Measurements from ENCODE around the gene RPGRIP1. TPM values are rescaled to one million over a fixed set of nuclear protein-coding genes. Genes with fewer than 3 reads are reported as not detected.

Gene RPGRIP1
- total RNA-seq, 6 donors from 2014 or later: 0.15 to 1.0 (median 0.34) TPM; not detected in 1

DNA sequence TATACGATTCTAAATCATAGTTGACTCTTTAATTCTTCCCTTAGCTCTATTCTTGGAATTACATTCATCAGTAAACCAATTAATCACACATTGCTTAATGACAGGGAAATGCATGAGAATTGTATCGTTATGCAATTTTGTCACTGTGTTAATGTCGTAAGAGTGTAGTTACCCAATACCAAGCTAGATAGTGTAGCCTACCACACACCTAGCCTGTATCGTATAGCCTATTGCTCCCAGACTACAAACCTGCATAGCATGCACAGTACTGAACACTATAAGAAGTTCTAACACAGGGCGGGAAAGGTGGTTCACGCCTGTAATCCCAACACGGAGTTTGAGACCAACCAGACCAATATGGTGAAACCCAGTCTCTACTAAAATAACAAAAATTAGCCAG, 35.3 kb upstream of the RPGRIP1 start:
- DNase-seq (no peak), ATAC-seq (ENCODE audit: low FRiP score in 2 of 2) (peak in 1 of 2 donors; percentile 51)
- peaks cover 0 to 52% (median 4%) of the 10 kb centered on the region in 4 donors for H3K36me3 ChIP-seq
- TF ChIP-seq POLR2AphosphoS5 (IDR thresholded peaks at IDR 0.05) (peak in 1 of 2 donors; percentile 27), EP300 (IDR thresholded peaks at IDR 0.05) (peak in 1 of 4 donors; percentile 44), POLR2A (IDR thresholded peaks at IDR 0.05) (no peak)
- TF ChIP-seq, protein P1, sequence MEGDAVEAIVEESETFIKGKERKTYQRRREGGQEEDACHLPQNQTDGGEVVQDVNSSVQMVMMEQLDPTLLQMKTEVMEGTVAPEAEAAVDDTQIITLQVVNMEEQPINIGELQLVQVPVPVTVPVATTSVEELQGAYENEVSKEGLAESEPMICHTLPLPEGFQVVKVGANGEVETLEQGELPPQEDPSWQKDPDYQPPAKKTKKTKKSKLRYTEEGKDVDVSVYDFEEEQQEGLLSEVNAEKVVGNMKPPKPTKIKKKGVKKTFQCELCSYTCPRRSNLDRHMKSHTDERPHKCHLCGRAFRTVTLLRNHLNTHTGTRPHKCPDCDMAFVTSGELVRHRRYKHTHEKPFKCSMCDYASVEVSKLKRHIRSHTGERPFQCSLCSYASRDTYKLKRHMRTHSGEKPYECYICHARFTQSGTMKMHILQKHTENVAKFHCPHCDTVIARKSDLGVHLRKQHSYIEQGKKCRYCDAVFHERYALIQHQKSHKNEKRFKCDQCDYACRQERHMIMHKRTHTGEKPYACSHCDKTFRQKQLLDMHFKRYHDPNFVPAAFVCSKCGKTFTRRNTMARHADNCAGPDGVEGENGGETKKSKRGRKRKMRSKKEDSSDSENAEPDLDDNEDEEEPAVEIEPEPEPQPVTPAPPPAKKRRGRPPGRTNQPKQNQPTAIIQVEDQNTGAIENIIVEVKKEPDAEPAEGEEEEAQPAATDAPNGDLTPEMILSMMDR (IDR thresholded peaks at IDR 0.05): no peak
- no peak overlapping the region for H3K27ac ChIP-seq
- WGBS, 2 donors: 56 to 73% methylated on average over 7 of the region's 7 CpGs
- H3K9me3 ChIP-seq: no peaks in the 10 kb centered on the region
- H3K4me1 ChIP-seq: peaks cover 44 to 68% (median 50%) of the 10 kb centered on the region in 4 donors
- H3K27me3 ChIP-seq: no peaks in the 10 kb centered on the region
- H3K4me3 ChIP-seq: no peak overlapping the region

DNA sequence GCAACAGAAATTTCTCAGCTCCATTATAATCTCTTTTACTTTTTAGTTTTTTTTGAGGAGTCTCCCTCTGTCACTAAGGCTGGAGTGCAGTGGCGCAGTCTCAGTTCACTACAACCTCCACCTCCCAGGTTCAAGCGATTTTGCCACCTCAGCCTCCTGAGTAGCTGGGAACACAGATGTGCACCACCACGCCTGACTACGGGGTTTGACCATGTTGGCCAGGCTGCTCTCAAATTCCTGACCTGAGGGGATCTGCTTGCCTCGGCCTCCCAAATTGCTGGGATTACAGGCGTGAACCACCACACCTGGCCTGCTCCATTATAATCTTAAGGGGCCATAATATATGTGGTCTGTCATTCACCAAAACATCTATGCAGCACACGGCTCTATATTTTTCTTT, 34.1 kb upstream of the RPGRIP1 start:
- Histone ChIP-seq H3K4me1 (peaks cover 31 to 56% (median 46%) of the 10 kb centered on the region in 4 donors), H3K9me3 (no peaks in the 10 kb centered on the region), H3K4me3 (no peak overlapping the region), H3K27me3 (no peaks in the 10 kb centered on the region), H3K27ac (peak overlapping the region in 1 of 4 donors; percentile 6), H3K36me3 (peaks cover 0 to 64% (median 15%) of the 10 kb centered on the region in 4 donors)
- 95 to 98% methylated on average over 7 of the region's 7 CpGs for WGBS, 2 donors
- no peak for DNase-seq
- TF ChIP-seq, protein P1 (IDR thresholded peaks at IDR 0.05): no peak
- TF ChIP-seq POLR2AphosphoS5 (IDR thresholded peaks at IDR 0.05): no peak
- ATAC-seq (ENCODE audit: low FRiP score in 2 of 2): no peak

DNA sequence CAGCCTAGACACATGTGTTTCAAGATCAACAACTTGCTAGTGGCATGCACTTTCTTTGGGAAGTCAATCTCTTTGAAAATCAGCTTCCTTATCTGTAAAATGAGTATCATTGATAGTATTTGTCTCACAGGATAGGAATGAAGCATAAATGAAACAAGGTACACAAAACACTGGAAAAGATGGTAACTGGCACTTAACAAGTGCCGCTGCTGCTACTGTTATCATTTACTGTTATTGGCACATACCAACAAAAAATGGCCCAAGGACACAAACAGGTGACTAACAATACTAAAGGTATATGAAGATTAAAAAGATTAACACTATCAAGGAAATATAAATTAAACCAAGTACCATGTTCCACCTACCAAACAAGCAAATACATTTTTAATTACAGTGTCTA, 31.5 kb upstream of the RPGRIP1 start:
- peaks cover 28 to 48% (median 35%) of the 10 kb centered on the region in 4 donors for H3K4me1 ChIP-seq
- ATAC-seq (ENCODE audit: low FRiP score in 2 of 2): no peak
- TF ChIP-seq, protein P1 (IDR thresholded peaks at IDR 0.05): no peak
- no peak for TF ChIP-seq POLR2AphosphoS5 (IDR thresholded peaks at IDR 0.05)
- no peak for TF ChIP-seq POLR2A (IDR thresholded peaks at IDR 0.05)
- no peak for TF ChIP-seq EP300 (IDR thresholded peaks at IDR 0.05)
- no peaks in the 10 kb centered on the region for H3K27me3 ChIP-seq
- no peaks in the 10 kb centered on the region for H3K9me3 ChIP-seq
- 95 to 100% methylated on average over 1 of the region's 1 CpG for WGBS, 2 donors
- DNase-seq: no peak
- peaks cover 0 to 72% (median 31%) of the 10 kb centered on the region in 4 donors for H3K36me3 ChIP-seq
- H3K4me3 ChIP-seq: no peak overlapping the region
- no peak overlapping the region for H3K27ac ChIP-seq

DNA sequence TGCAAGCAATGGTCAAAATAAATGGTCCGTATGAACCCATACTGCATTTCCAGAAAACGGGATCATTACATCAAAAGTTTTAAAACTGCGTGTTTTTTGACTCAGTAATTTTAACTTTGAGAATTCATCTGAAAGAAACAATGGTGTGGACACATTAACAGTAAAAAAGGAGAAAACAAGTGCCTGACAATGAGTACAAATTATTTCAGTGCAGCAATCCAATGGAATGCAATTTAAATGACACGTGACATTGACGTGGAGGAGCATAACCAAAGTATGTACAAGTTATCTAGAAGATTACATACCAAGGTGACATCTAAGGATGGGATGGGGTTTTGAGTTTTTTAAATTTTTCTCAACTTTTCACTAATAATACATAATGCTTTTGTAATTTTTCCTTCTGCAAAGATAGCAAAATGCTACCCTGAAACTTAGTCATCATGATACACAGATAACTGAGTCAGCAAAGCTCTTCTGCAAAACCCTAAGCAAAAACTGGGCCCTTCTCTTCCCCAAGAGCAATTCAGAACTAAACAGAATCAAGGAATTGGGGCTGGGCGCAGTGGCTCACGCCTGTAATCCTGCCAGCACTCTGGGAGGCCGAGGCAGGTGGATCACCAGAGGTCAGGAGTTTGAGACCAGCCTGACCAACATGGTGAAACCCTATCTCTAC, 31.0 kb upstream of the RPGRIP1 start:
- DNase-seq: no peak
- Histone ChIP-seq H3K27me3 (no peaks in the 10 kb centered on the region), H3K4me3 (no peak overlapping the region), H3K4me1 (peaks cover 25 to 46% (median 34%) of the 10 kb centered on the region in 4 donors), H3K9me3 (no peaks in the 10 kb centered on the region), H3K27ac (no peak overlapping the region), H3K36me3 (peaks cover 0 to 69% (median 31%) of the 10 kb centered on the region in 4 donors)
- WGBS, 2 donors: 92 to 95% methylated on average over 8 of the region's 8 CpGs
- no peak for ATAC-seq (ENCODE audit: low FRiP score in 2 of 2)
- TF ChIP-seq POLR2A (IDR thresholded peaks at IDR 0.05) (no peak), POLR2AphosphoS5 (IDR thresholded peaks at IDR 0.05) (no peak), EP300 (IDR thresholded peaks at IDR 0.05) (no peak)
- TF ChIP-seq, protein P1 (IDR thresholded peaks at IDR 0.05): no peak

DNA sequence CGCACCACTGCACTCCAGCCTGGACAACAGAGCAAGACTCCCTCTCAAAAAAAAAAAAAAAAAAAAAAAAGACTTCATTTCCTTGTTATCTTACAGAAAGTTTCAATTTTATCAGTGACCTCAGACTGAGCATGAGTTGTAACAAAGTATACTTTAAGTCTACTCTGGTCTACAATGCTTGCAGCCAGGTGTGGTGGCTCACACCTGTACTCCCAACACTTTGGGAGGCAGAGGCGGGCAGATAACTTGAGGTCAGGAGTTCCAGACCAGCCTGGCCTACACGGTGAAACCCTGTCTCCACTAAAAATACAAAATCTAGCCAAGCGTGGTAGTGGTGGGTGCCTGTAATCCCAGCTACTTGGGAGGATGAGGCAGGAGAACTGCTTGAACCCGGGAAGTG, 28.7 kb upstream of the RPGRIP1 start:
- TF ChIP-seq, protein P1 (IDR thresholded peaks at IDR 0.05): no peak
- TF ChIP-seq POLR2AphosphoS5 (IDR thresholded peaks at IDR 0.05): no peak
- TF ChIP-seq EP300 (IDR thresholded peaks at IDR 0.05): no peak
- TF ChIP-seq POLR2A (IDR thresholded peaks at IDR 0.05): no peak
- Histone ChIP-seq H3K27ac (no peak overlapping the region), H3K27me3 (no peaks in the 10 kb centered on the region), H3K9me3 (no peaks in the 10 kb centered on the region), H3K36me3 (peaks cover 6 to 53% (median 37%) of the 10 kb centered on the region in 4 donors), H3K4me1 (peaks cover 13 to 37% (median 31%) of the 10 kb centered on the region in 4 donors), H3K4me3 (no peak overlapping the region)
- ATAC-seq (ENCODE audit: low FRiP score in 2 of 2) (no peak), DNase-seq (no peak)
- 91 to 93% methylated on average over 5 of the region's 5 CpGs for WGBS, 2 donors
